ENCODE measurements around the gene WDFY4.

WDFY4 gene

GRCh38 chr10:48791267-48791928 lies 106.7 kb downstream of the WDFY4 start:
- H3K79me2 ChIP-seq (ENCODE audit: insufficient read depth, low read length) = no peaks in the 10 kb centered on the region
- no peak overlapping the region for H3K27ac ChIP-seq (ENCODE audit: low read depth, low read length)
- H4K20me1 ChIP-seq (ENCODE audit: low read depth, low read length) = no peaks in the 10 kb centered on the region
- H3K4me3 ChIP-seq (ENCODE audit: insufficient read depth, low read length, poor library complexity, severe bottlenecking) = no peak overlapping the region
- H3K36me3 ChIP-seq (ENCODE audit: low read length) = peaks cover 17% of the 10 kb centered on the region
- no peaks in the 10 kb centered on the region for H3K9me2 ChIP-seq (replicated peaks; ENCODE audit: insufficient read depth, low read length)
- H3F3A ChIP-seq (ENCODE audit: insufficient read depth) = no peaks in the 10 kb centered on the region
- TF ChIP-seq CTCF (IDR thresholded peaks at IDR 0.05; ENCODE audit: insufficient read depth, low read length, poor library complexity, severe bottlenecking) (no peak), EZH2phosphoT487 (conservative IDR thresholded peaks at IDR 0.05; ENCODE audit: low read length) (no peak)
- no peak overlapping the region for H3K9ac ChIP-seq (ENCODE audit: low read length)
- H3K9me3 ChIP-seq (ENCODE audit: insufficient read depth, low read length) = no peaks in the 10 kb centered on the region
- H2AFZ ChIP-seq (ENCODE audit: low read depth, low read length, severe bottlenecking) = no peak overlapping the region
- H3K4me2 ChIP-seq (ENCODE audit: low read depth, low read length, poor library complexity, severe bottlenecking) = no peak overlapping the region
- H3K27me3 ChIP-seq (ENCODE audit: low read length) = no peaks in the 10 kb centered on the region

GRCh38 chr10:48792121-48792520 lies 107.4 kb downstream of the WDFY4 start:
- H3F3A ChIP-seq (ENCODE audit: insufficient read depth) = no peaks in the 10 kb centered on the region
- no peaks in the 10 kb centered on the region for H3K79me2 ChIP-seq (ENCODE audit: insufficient read depth, low read length)
- H2AFZ ChIP-seq (ENCODE audit: low read depth, low read length, severe bottlenecking) = no peak overlapping the region
- no peaks in the 10 kb centered on the region for H3K27me3 ChIP-seq (ENCODE audit: low read length)
- no peak overlapping the region for H3K27ac ChIP-seq (ENCODE audit: low read depth, low read length)
- peaks cover 14% of the 10 kb centered on the region for H3K36me3 ChIP-seq (ENCODE audit: low read length)
- H3K9me2 ChIP-seq (replicated peaks; ENCODE audit: insufficient read depth, low read length) = no peaks in the 10 kb centered on the region
- no peaks in the 10 kb centered on the region for H4K20me1 ChIP-seq (ENCODE audit: low read depth, low read length)
- H3K4me2 ChIP-seq (ENCODE audit: low read depth, low read length, poor library complexity, severe bottlenecking) = no peak overlapping the region
- no peak overlapping the region for H3K4me3 ChIP-seq (ENCODE audit: insufficient read depth, low read length, poor library complexity, severe bottlenecking)
- H3K9me3 ChIP-seq (ENCODE audit: insufficient read depth, low read length) = no peaks in the 10 kb centered on the region
- TF ChIP-seq CTCF (IDR thresholded peaks at IDR 0.05; ENCODE audit: insufficient read depth, low read length, poor library complexity, severe bottlenecking) (no peak), EZH2phosphoT487 (conservative IDR thresholded peaks at IDR 0.05; ENCODE audit: low read length) (no peak)
- H3K9ac ChIP-seq (ENCODE audit: low read length) = no peak overlapping the region

GRCh38 chr10:48792687-48793096 lies 108.0 kb downstream of the WDFY4 start:
- no peak overlapping the region for H3K9ac ChIP-seq (ENCODE audit: low read length)
- H3F3A ChIP-seq (ENCODE audit: insufficient read depth) = peaks cover 3% of the 10 kb centered on the region; the same call in 1 of the 2 replicates
- H3K9me3 ChIP-seq (ENCODE audit: insufficient read depth, low read length) = no peaks in the 10 kb centered on the region
- no peaks in the 10 kb centered on the region for H3K27me3 ChIP-seq (ENCODE audit: low read length)
- no peaks in the 10 kb centered on the region for H3K79me2 ChIP-seq (ENCODE audit: insufficient read depth, low read length)
- no peaks in the 10 kb centered on the region for H3K9me2 ChIP-seq (replicated peaks; ENCODE audit: insufficient read depth, low read length)
- H3K4me3 ChIP-seq (ENCODE audit: insufficient read depth, low read length, poor library complexity, severe bottlenecking) = no peak overlapping the region
- H4K20me1 ChIP-seq (ENCODE audit: low read depth, low read length) = no peaks in the 10 kb centered on the region
- TF ChIP-seq EZH2phosphoT487 (conservative IDR thresholded peaks at IDR 0.05; ENCODE audit: low read length) (no peak), CTCF (IDR thresholded peaks at IDR 0.05; ENCODE audit: insufficient read depth, low read length, poor library complexity, severe bottlenecking) (no peak)
- H3K36me3 ChIP-seq (ENCODE audit: low read length) = peaks cover 18% of the 10 kb centered on the region
- no peak overlapping the region for H3K27ac ChIP-seq (ENCODE audit: low read depth, low read length)
- no peak overlapping the region for H2AFZ ChIP-seq (ENCODE audit: low read depth, low read length, severe bottlenecking)
- no peak overlapping the region for H3K4me2 ChIP-seq (ENCODE audit: low read depth, low read length, poor library complexity, severe bottlenecking)
